GM12878 (cell line): ENCODE results near the gene SEPTIN1. TPM values are rescaled to one million over a fixed set of nuclear protein-coding genes. Genes with fewer than 3 reads are reported as not detected.
A peak's percentile ranks its signal among the peaks of the same experiment; 100 is the strongest.

Experiments
- ATAC-seq: fragments of 200-7000 bp; cut with Tn5 transposase; 3 replicates; pipeline ENCODE4 v1.9.1; 2020; ENCODE audit warnings: mild to moderate bottlenecking, moderate library complexity
- BruUV-seq: library from RNA; stranded (reverse); fragments of 400-500 nt; replicated peaks from 2 replicates; lab custom pipeline; 2021; lab: Mats Ljungman, UMichigan
- CTCF ChIA-PET: fragments of 300-600 bp; sonication (Branson Sonifier 250); formaldehyde crosslinking; extraction: SDS; loops from one replicate; lab custom pipeline; 2021; ENCODE audit warnings: inconsistent platforms; lab: Yijun Ruan, JAX
- POLR2A ChIA-PET: fragments of 350-600 bp; formaldehyde crosslinking; extraction: SDS; loops from one replicate; lab custom pipeline; 2021; ENCODE audit warnings: inconsistent platforms; lab: Charles Lee
- RAD21 ChIA-PET: fragments of 300-600 bp; sonication (Branson Sonifier 250); formaldehyde crosslinking; loops from one replicate; lab custom pipeline; 2023; ENCODE audit warnings: antibody characterized with exemption; ENCODE audit not compliant: unreplicated experiment; lab: Charles Lee
- SMC1A ChIA-PET: fragments of 300-600 bp; sonication (Branson Sonifier 250); formaldehyde crosslinking; loops from one replicate; lab custom pipeline; 2023; ENCODE audit not compliant: unreplicated experiment, uncharacterized antibody; lab: Charles Lee
- DNase-seq: peaks from one replicate; pipeline ENCODE4 v3.0.0-alpha.2; 2011; ENCODE audit warnings: low read depth, low spot score
- FAIRE-seq: peaks from 3 replicates; lab custom pipeline; 2011; peaks lifted over from hg19 to GRCh38; lab: Jason Lieb, UNC
- H2AFZ ChIP-seq: 2 replicates; pipeline ENCODE4 v1.6.0; 2011; ENCODE audit warnings: low read depth, low read length, control low read depth; ENCODE audit not compliant: control insufficient read depth
- H3K27ac ChIP-seq: 2 replicates; pipeline ENCODE4 v1.5.1; 2011; ENCODE audit warnings: control low read depth; ENCODE audit not compliant: control insufficient read depth, insufficient read depth
- H3K27me3 ChIP-seq, 2 experiments: replicated peaks in 1 of 2; 2 replicates each; pipeline versions ENCODE4 v1.6.0 to v1.6.1; 2011; ENCODE audit warnings: low read length in 1 of 2; ENCODE audit not compliant: control insufficient read depth in 2 of 2, insufficient read depth in 2 of 2
- H3K36me3 ChIP-seq, 2 experiments: 2 replicates each; pipeline ENCODE4 v1.5.1; 2011; ENCODE audit warnings: low read length in 1 of 2; ENCODE audit not compliant: control insufficient read depth in 2 of 2, insufficient read depth in 2 of 2
- H3K4me1 ChIP-seq: 2 replicates; pipeline ENCODE4 v1.6.1; 2011; ENCODE audit warnings: mild to moderate bottlenecking, low read length, moderate library complexity, mixed read lengths; ENCODE audit not compliant: control insufficient read depth, insufficient read depth
- H3K4me2 ChIP-seq: 2 replicates; pipeline ENCODE4 v1.6.0; 2011; ENCODE audit warnings: control low read depth; ENCODE audit not compliant: control insufficient read depth, insufficient read depth
- H3K4me3 ChIP-seq: fragments of 200-600 bp; sonication (generic); 2 replicates; pipeline ENCODE4 v1.5.1; 2016
- H3K79me2 ChIP-seq: 2 replicates; pipeline ENCODE4 v1.6.0; 2011; ENCODE audit warnings: low read length; ENCODE audit not compliant: control insufficient read depth, insufficient read depth
- H3K9ac ChIP-seq: 2 replicates; pipeline ENCODE4 v1.8.0; 2011; ENCODE audit warnings: low read length, control low read depth, mixed read lengths; ENCODE audit not compliant: control insufficient read depth, insufficient read depth
- H3K9me3 ChIP-seq: replicated peaks from 3 replicates; pipeline ENCODE4 v1.5.1; 2011; ENCODE audit warnings: mild to moderate bottlenecking, low read length; ENCODE audit not compliant: control insufficient read depth, insufficient read depth
- H4K20me1 ChIP-seq: 2 replicates; pipeline ENCODE4 v1.6.0; 2011; ENCODE audit not compliant: control insufficient read depth, insufficient read depth
- MTA2 ChIP-seq: fragments of 450-650 bp; IDR thresholded peaks from 2 replicates; pipeline ENCODE4 v1.6.1; 2016; ENCODE audit warnings: low read depth, mild to moderate bottlenecking, moderate library complexity
- SRF ChIP-seq, 2 experiments: IDR thresholded peaks; 2 replicates each; pipeline ENCODE4 v1.6.1; 2011; ENCODE audit warnings: low read depth in 2 of 2, low read length in 2 of 2, mild to moderate bottlenecking in 1 of 2, moderate library complexity in 1 of 2
- WGBS: methylation state at CpG from one replicate; pipeline ENCODE4 v1.1.6; 2016; ENCODE audit warnings: low lambda C conversion rate; ENCODE audit not compliant: insufficient replicate concordance, insufficient coverage; ENCODE audit errors: missing lambda C conversion rate; 5-methylcytosine and 5-hydroxymethylcytosine counted together
- in situ Hi-C: fragments of 300-500 bp; cut with MboI; formaldehyde crosslinking; loops from 9 replicates; pipeline ENCODE4 v1.14.3; 2018; ENCODE audit warnings: mixed read lengths
- intact Hi-C: fragments of 100-400 bp; cut with micrococcal nuclease; formaldehyde crosslinking; loops from one replicate; pipeline ENCODE4 v1.14.2; 2022; ENCODE audit not compliant: unreplicated experiment
- polyA plus RNA-seq, 11 experiments: library from polyadenylated mRNA; depleted of rRNA in 4 of 11; unstranded in 6 of 11; stranded (reverse) in 5 of 11; fragments of >200 nt; fragmentation: Nextera tagmentation in 4 of 11; fragmentation: Illumina TruSeq in 1 of 11; extraction: Ambion mirVana in 4 of 11; extraction: Trizol in 1 of 11; gene quantifications; 1 replicate in 1 of 11; 2 replicates in 10 of 11; pipeline versions ENCODE4 v1.2.1 to v1.2.3, GENCODE V29; 2011 to 2016; ENCODE audit warnings: inconsistent platforms in 2 of 11, missing spikeins in 2 of 11, low read depth in 1 of 11
- total RNA-seq, 4 experiments: library from RNA; depleted of rRNA in 3 of 4; stranded (reverse); fragments of >200 nt in 3 of 4; fragmentation: Illumina TruSeq in 1 of 4; extraction: Trizol in 1 of 4; gene quantifications; 2 replicates each; pipeline versions ENCODE4 v1.2.1 to v1.2.3, GENCODE V29; 2013 to 2021
- TF ChIP-seq, protein P1 (sequence below): IDR thresholded peaks from 2 replicates; pipeline ENCODE4 v1.6.1; 2011; ENCODE audit warnings: borderline replicate concordance, low read depth, mild to moderate bottlenecking, moderate library complexity, mixed read lengths, low read length; ENCODE audit not compliant: insufficient read depth; ENCODE audit errors: extremely low read length

The SEPTIN1 gene
- total and polyA plus RNA-seq, 10 of the 15 experiments (the other 5 are each of a cell fraction or from before 2014, with no cell fraction given): 2.8 to 153 (median 94.1) TPM

DNA sequence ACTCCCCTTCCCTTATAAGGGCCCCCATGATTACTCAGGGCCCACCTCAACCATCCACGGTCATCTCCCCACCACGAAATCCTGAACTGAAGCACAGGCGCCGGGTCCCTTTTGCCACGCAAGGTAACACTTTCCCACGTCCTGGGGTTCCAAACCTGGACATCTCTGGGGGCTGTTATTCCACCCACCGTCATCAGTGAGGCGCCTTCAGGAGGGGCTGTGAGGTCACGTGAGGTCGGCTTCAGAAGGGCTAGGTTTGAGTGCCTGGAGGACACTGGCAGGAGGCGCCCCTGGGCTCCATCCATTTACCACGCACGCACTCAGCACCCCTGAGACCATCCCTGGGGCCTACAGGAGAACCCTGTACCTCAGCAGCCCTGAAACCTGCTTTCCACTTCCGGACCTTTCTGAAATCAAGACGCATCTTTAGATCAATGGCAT is 31.3 kb downstream of the SEPTIN1 start:
- Histone ChIP-seq H3K27me3 (no peaks in the 10 kb centered on the region), H3K4me1 (peaks cover 33% of the 10 kb centered on the region), H3K9ac (no peak overlapping the region), H3K9me3 (no peaks in the 10 kb centered on the region), H2AFZ (no peak overlapping the region), H3K79me2 (peaks cover 18% of the 10 kb centered on the region), H3K36me3 (peaks cover 0 to 4% of the 10 kb centered on the region in 2 experiments), H3K4me2 (peak overlapping the region; percentile 82), H4K20me1 (peaks cover 8% of the 10 kb centered on the region), H3K27ac (peak overlapping the region; percentile 48; the same call in 1 of the 2 replicates), H3K4me3 (no peak overlapping the region)
- RAD21 ChIA-PET: interaction anchor here (1.0 kb wide), 1 partner anchor 16 kb away, joined by 8 read pairs; no protein-coding TSS in a partner anchor
- WGBS: 67% methylated on average over 15 of the region's 15 CpGs
- ATAC-seq (no peak), FAIRE-seq (no peak), DNase-seq (no peak)
- CTCF ChIA-PET: interaction anchor here (2.1 kb wide), 1 partner anchor 20 kb away, joined by 5 read pairs; no protein-coding TSS in a partner anchor
- SMC1A ChIA-PET: interaction anchor here (1.1 to 1.9 kb wide), 2 partner anchors 16 to 18 kb away, joined by 3 to 4 read pairs; no protein-coding TSS in a partner anchor
- BruUV-seq: no TSS peak
- in situ Hi-C loops: no loop called here
- peak in 1 of 2 experiments; percentile 35; a peak in 1 of 4 replicates for TF ChIP-seq SRF (IDR thresholded peaks at IDR 0.05; ENCODE audit: low read depth in 2 of 2, low read length in 2 of 2)
- TF ChIP-seq MTA2: no peak
- TF ChIP-seq, protein P1, sequence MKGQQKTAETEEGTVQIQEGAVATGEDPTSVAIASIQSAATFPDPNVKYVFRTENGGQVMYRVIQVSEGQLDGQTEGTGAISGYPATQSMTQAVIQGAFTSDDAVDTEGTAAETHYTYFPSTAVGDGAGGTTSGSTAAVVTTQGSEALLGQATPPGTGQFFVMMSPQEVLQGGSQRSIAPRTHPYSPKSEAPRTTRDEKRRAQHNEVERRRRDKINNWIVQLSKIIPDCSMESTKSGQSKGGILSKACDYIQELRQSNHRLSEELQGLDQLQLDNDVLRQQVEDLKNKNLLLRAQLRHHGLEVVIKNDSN: peak; percentile 33
- POLR2A ChIA-PET: interaction anchor here (0.8 kb wide), 1 partner anchor 21 kb away, joined by 3 read pairs; no protein-coding TSS in a partner anchor
- intact Hi-C loops: loop anchor here (10.0 kb wide), 1 partner anchor 256 kb away; the partner anchor contains the start of genes TBX6 and YPEL3
